PC-9 (cell line): ENCODE results near the gene HSD17B13. TPM values are rescaled to one million over a fixed set of nuclear protein-coding genes. Genes with fewer than 3 reads are reported as not detected.

Experiments used
- BruUV-seq: library from RNA; stranded (reverse); fragments of 400-500 nt; replicated peaks from 2 replicates; lab custom pipeline; 2021; lab: Mats Ljungman, UMichigan
- CTCF ChIA-PET: fragments of 300-600 bp; sonication (Branson Sonifier 250); formaldehyde crosslinking; loops from one replicate; lab custom pipeline; 2022; ENCODE audit warnings: antibody characterized with exemption; lab: Charles Lee
- POLR2A ChIA-PET: fragments of 300-600 bp; sonication (Branson Sonifier 250); formaldehyde crosslinking; loops from one replicate; lab custom pipeline; 2022; ENCODE audit warnings: antibody characterized with exemption; ENCODE audit not compliant: unreplicated experiment; lab: Charles Lee
- DNase-seq, 2 experiments: peaks; one replicate each; pipeline versions ENCODE4 v3.0.0 to v3.0.0-alpha.2; 2015 to 2022; ENCODE audit warnings: mixed read lengths in 1 of 2
- H2AFZ ChIP-seq: fragments of 200-600 bp; sonication (generic); 2 replicates; pipeline ENCODE4 v1.8.1; 2017; ENCODE audit warnings: antibody characterized with exemption
- H3F3A ChIP-seq: fragments of 200-600 bp; sonication (generic); 2 replicates; pipeline ENCODE4 v1.8.1; 2017; ENCODE audit warnings: antibody characterized with exemption, mild to moderate bottlenecking, low read depth; ENCODE audit not compliant: insufficient read depth
- H3K27ac ChIP-seq: fragments of 200-600 bp; sonication (generic); 2 replicates; pipeline ENCODE4 v1.6.1; 2016; ENCODE audit warnings: mixed run types
- H3K27me3 ChIP-seq: fragments of 200-600 bp; sonication (generic); 2 replicates; pipeline ENCODE4 v1.6.1; 2016; ENCODE audit warnings: low read depth, mixed run types; ENCODE audit not compliant: insufficient read depth
- H3K36me3 ChIP-seq: fragments of 200-600 bp; sonication (generic); 2 replicates; pipeline ENCODE4 v1.6.1; 2016; ENCODE audit warnings: low read depth, mixed run types
- H3K4me1 ChIP-seq: fragments of 200-600 bp; sonication (generic); replicated peaks from 2 replicates; pipeline ENCODE4 v1.6.1; 2016; ENCODE audit warnings: mixed run types; ENCODE audit not compliant: insufficient read depth
- H3K4me2 ChIP-seq: fragments of 200-600 bp; sonication (generic); 2 replicates; pipeline ENCODE4 v1.6.1; 2017; ENCODE audit warnings: mixed run types
- H3K4me3 ChIP-seq: fragments of 200-600 bp; sonication (generic); 2 replicates; pipeline ENCODE4 v1.6.1; 2016; ENCODE audit warnings: mixed run types
- H3K79me2 ChIP-seq: fragments of 200-600 bp; sonication (generic); 2 replicates; pipeline ENCODE4 v1.6.1; 2017; ENCODE audit warnings: low read depth, mixed run types
- H3K9me2 ChIP-seq: fragments of 200-600 bp; sonication (generic); 2 replicates; pipeline ENCODE4 v1.8.1; 2017; ENCODE audit warnings: mild to moderate bottlenecking; ENCODE audit not compliant: insufficient read depth
- H3K9me3 ChIP-seq: fragments of 200-600 bp; sonication (generic); 2 replicates; pipeline ENCODE4 v1.8.1; 2016; ENCODE audit warnings: low read depth; ENCODE audit not compliant: insufficient read depth
- H4K20me1 ChIP-seq: fragments of 200-600 bp; sonication (generic); 2 replicates; pipeline ENCODE4 v1.8.1; 2017; ENCODE audit not compliant: insufficient read depth
- EZH2 ChIP-seq: fragments of 200-600 bp; sonication (generic); IDR thresholded peaks from 2 replicates; pipeline ENCODE4 v1.8.0; 2017; ENCODE audit warnings: antibody characterized with exemption, low read depth
- intact Hi-C: fragments of 100-400 bp; cut with micrococcal nuclease; formaldehyde crosslinking; loops from one replicate; pipeline ENCODE4 v1.10.0; 2022; ENCODE audit not compliant: unreplicated experiment
- total RNA-seq: library from RNA; stranded (reverse); gene quantifications from 2 replicates; pipeline ENCODE4 v1.2.3, GENCODE V29; 2021
- TF ChIP-seq, protein P1 (sequence below): fragments of 200-600 bp; sonication (generic); conservative IDR thresholded peaks from 2 replicates; pipeline ENCODE4 v1.6.1; 2017; ENCODE audit warnings: mixed run types, antibody characterized with exemption, mild to moderate bottlenecking, moderate library complexity

HSD17B13 gene
- total RNA-seq, 1 experiment from 2014 or later = not detected

DNA sequence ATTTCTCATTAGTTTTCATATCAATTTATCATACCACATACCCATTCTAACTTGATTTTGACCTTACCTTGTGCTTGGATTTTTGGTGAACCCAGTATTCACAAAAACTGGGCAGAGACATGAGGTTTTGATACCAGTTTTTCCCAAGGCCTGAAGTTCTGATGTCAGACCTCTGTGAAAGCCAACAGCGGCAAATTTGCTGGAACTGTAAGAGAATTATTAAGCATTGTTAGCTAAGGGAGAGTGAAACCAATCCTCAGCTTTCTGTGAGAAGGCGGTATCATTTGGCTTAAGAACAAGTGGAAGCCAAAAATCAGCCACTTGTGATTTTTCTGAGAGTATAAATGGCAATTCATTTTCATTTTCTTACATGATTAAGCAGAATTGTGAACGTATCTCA is 8.9 kb downstream of the HSD17B13 start:
- BruUV-seq = no TSS peak
- Histone ChIP-seq H3K27ac (no peak overlapping the region), H3K4me2 (no peak overlapping the region), H3K4me1 (no peaks in the 10 kb centered on the region; the same call in 1 of the 2 replicates), H3K9me2 (no peaks in the 10 kb centered on the region), H3K36me3 (no peaks in the 10 kb centered on the region), H2AFZ (no peak overlapping the region), H4K20me1 (no peaks in the 10 kb centered on the region), H3K27me3 (no peaks in the 10 kb centered on the region), H3K9me3 (no peaks in the 10 kb centered on the region), H3K4me3 (no peak overlapping the region), H3F3A (peaks cover 6% of the 10 kb centered on the region; the same call in 1 of the 2 replicates), H3K79me2 (no peaks in the 10 kb centered on the region)
- intact Hi-C loops = no loop called here
- ChIA-PET POLR2A (interaction anchor here (0.6 kb wide), 1 partner anchor 9 kb away, joined by 6 read pairs; no protein-coding TSS in a partner anchor), CTCF (no interaction called here)
- DNase-seq = no peak
- no peak for TF ChIP-seq EZH2
- TF ChIP-seq, protein P1, sequence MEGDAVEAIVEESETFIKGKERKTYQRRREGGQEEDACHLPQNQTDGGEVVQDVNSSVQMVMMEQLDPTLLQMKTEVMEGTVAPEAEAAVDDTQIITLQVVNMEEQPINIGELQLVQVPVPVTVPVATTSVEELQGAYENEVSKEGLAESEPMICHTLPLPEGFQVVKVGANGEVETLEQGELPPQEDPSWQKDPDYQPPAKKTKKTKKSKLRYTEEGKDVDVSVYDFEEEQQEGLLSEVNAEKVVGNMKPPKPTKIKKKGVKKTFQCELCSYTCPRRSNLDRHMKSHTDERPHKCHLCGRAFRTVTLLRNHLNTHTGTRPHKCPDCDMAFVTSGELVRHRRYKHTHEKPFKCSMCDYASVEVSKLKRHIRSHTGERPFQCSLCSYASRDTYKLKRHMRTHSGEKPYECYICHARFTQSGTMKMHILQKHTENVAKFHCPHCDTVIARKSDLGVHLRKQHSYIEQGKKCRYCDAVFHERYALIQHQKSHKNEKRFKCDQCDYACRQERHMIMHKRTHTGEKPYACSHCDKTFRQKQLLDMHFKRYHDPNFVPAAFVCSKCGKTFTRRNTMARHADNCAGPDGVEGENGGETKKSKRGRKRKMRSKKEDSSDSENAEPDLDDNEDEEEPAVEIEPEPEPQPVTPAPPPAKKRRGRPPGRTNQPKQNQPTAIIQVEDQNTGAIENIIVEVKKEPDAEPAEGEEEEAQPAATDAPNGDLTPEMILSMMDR = no peak

DNA sequence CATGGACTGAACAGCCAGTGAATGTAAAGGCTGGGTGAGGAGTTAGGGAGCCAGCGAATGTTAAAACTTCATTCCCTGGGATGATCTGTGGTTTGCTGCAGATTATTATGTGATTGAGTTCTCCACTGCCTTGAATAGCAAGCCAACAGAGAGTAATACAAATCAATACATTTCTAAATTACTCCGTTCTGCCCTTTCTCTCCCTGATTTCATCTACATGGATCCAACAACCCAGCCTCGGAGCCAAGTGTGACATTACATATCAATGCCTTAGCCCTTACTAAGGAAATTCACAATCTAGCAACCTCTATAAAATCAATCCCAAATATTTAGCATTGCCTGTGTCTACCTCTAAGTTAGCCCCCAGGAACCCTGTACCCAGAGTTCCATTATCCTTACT is 11.0 kb downstream of the HSD17B13 start:
- no peaks in the 10 kb centered on the region for H3K36me3 ChIP-seq
- no peaks in the 10 kb centered on the region for H3K27me3 ChIP-seq
- TF ChIP-seq EZH2 = no peak
- TF ChIP-seq, protein P1 = no peak
- no peaks in the 10 kb centered on the region for H3K9me2 ChIP-seq
- H3K9me3 ChIP-seq = no peaks in the 10 kb centered on the region
- no peaks in the 10 kb centered on the region for H4K20me1 ChIP-seq
- no peak overlapping the region for H3K4me3 ChIP-seq
- ChIA-PET POLR2A (no interaction called here), CTCF (no interaction called here)
- DNase-seq = no peak
- H3K27ac ChIP-seq = no peak overlapping the region
- BruUV-seq = no TSS peak
- no peak overlapping the region for H2AFZ ChIP-seq
- intact Hi-C loops = no loop called here
- H3F3A ChIP-seq = no peaks in the 10 kb centered on the region; the same call in 1 of the 2 replicates
- no peaks in the 10 kb centered on the region for H3K79me2 ChIP-seq
- no peaks in the 10 kb centered on the region for H3K4me1 ChIP-seq
- no peak overlapping the region for H3K4me2 ChIP-seq

DNA sequence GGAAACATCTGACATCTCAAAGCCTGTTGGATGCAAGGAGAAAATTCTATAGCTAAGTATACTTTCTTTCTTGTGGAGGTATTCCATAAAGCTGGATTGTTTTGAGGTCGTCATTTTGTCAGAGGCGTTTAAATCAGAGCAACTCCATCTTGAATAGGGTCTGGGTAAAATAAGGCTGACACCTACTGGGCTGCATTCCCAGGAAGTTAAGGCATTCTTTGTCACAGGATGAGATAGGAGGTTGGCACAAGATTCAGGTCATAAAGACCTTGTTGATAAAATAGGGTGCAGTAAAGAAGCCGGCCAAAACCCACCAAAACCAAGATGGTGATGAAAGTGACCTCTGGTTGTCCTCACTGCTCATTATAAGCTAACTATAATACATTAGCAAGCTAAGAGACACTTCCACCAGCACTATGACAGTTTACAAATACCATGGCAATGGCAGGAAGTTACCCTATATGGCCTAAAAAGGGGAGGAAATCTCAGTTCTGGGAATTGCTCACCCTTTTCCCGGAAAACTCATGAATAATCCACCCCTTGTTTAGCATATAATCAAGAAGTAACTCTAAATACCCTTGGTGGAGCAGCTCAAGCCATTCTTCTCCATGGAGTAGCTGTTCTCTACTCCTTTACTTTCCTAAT is 11.9 kb downstream of the HSD17B13 start:
- no TSS peak for BruUV-seq
- no peaks in the 10 kb centered on the region for H3F3A ChIP-seq
- intact Hi-C loops = no loop called here
- no peak overlapping the region for H3K27ac ChIP-seq
- no peaks in the 10 kb centered on the region for H3K4me1 ChIP-seq
- H2AFZ ChIP-seq = no peak overlapping the region
- CTCF ChIA-PET = no interaction called here
- no peaks in the 10 kb centered on the region for H3K36me3 ChIP-seq
- H3K4me2 ChIP-seq = no peak overlapping the region
- TF ChIP-seq, protein P1 = no peak
- TF ChIP-seq EZH2 = no peak
- H3K4me3 ChIP-seq = no peak overlapping the region
- H3K9me2 ChIP-seq = no peaks in the 10 kb centered on the region
- no peak for DNase-seq
- no peaks in the 10 kb centered on the region for H4K20me1 ChIP-seq
- H3K79me2 ChIP-seq = no peaks in the 10 kb centered on the region
- no peaks in the 10 kb centered on the region for H3K9me3 ChIP-seq
- H3K27me3 ChIP-seq = no peaks in the 10 kb centered on the region
- POLR2A ChIA-PET = no interaction called here
